HG02852 (cell line): ENCODE measurements around the gene CAMK2N2.
A peak's percentile ranks its signal among the peaks of the same experiment; 100 is the strongest.
"Not testable (repeated sequence)": the region's sequence is repeated elsewhere in the genome, so short reads cannot be mapped to it uniquely, and the experiment has no call there.

Experiments used
- ATAC-seq: cut with Tn5 transposase; IDR thresholded peaks from one replicate; pipeline ENCODE4 v1.9.1; 2021; ENCODE audit warnings: mild to moderate bottlenecking, moderate library complexity; ENCODE audit not compliant: unreplicated experiment

Gene CAMK2N2

DNA sequence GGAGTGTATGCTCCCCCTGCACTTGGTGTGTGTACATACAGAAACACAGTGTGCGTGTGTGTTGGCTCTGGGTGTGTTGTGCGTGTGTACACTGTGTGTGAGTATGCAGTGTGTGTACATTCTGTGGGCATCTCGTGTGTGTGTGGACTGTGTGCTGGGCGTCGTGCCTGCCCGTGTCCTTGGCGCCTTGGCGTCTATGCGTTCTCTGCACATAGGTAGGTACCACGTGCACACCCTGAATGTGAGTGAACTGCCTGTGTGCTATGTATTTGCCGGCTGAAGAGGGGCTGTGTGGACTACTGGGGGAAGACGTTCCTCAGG is 14.0 kb upstream of the CAMK2N2 start:
- ATAC-seq, result no peak

DNA sequence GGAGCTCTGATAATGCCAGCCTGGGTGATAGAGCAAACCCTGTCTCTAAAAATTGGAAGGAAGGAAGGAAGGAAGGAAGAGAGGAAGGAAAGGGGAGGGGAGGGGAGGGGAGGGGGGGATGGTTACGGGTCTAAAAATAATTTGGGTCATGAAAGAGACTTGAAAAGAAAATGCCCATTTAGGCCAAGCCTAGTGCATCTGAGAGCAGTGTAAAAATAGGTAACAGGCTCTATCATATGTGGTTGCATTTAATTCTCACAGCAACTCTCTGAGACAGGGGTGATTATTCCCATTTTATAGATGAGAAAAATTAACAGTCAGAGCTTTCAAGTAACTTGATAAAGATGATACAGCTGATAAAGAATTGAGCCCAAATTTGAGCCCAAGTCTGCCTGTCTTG is 10.9 kb upstream of the CAMK2N2 start:
- no peak for ATAC-seq

DNA sequence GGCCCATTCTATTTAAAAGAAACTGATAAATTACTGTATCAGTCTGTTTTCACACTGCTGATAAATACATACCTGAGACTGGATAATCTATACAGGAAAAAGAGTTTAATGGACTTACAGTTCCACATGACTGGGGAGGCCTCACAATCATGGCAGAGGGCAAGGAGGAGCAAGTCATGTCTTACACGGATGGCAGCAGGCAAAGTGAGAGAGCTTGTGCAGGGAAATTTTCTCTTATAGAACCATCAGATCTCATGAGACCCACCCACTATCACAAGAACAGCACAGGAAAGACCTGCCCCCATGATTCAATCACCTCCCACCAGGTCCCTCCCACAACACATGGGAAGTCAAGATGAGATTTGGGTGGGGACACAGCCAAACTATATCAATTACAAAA is 5.9 kb upstream of the CAMK2N2 start:
- not testable (repeated sequence) for ATAC-seq

DNA sequence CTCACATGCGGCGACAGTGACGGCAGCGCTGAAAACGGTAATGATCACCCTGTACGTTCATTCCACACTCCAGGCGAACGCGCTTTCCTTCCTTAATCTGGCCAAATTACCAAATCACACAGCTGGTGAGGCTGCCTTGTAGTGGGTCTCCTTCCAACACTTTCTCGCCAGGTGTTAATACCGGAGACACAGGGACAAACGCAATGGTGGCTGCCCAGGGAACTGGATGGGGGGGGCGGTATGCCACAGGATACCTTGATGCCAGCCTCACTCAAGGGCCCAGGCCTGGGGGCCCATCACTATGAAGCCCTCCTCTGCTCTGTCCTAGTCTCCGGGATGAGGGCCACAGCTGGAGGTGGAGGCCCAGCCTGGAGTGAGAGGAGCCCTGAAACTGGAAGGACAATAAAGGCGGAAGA is 1.4 kb upstream of the CAMK2N2 start:
- no peak for ATAC-seq

DNA sequence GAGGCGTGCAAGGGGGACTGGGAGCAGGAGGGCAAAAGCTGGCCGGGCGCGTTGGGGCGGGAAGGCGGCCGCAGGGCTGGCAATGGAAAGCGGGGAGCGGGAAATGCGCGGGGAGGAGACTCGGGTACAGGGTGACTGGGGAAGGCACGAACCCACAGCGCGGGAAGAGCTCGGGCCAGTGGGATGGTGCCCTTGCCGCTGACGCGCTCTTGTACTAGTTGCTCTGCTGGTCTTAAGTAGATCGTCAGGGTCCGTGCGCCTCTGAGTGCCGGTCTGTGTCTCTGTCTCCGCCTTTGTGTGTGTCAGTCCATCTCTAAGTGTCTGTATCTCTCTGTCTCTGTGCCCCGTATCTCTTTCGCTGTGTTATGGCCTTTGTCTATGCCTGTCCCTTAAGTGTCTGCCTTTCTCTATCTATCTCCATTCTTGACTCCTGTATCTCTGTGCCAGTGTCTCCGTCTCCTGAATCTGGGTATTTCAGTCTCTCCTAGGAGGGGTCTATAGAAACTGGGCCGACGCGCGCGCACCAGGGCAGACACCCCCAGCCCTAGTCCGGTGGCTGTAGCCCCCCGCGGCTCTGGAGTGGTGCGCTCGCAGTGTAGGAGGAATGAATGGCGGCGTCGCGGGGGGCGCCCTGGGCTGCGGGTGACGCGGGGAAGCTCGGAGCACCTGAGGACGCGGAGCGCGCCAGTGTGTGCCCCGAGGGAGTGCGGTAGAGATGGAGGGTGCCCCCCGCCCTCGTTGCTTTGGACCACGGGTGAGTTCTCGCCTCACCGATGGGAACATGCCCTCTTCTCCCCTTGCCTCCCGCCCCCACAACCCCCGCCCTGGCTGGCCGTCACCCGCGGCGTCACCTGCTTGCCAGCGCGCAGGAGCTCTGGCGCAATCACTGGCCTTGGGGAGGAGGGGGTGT is 756 bp upstream of the CAMK2N2 start:
- ATAC-seq, result peak; percentile 16

DNA sequence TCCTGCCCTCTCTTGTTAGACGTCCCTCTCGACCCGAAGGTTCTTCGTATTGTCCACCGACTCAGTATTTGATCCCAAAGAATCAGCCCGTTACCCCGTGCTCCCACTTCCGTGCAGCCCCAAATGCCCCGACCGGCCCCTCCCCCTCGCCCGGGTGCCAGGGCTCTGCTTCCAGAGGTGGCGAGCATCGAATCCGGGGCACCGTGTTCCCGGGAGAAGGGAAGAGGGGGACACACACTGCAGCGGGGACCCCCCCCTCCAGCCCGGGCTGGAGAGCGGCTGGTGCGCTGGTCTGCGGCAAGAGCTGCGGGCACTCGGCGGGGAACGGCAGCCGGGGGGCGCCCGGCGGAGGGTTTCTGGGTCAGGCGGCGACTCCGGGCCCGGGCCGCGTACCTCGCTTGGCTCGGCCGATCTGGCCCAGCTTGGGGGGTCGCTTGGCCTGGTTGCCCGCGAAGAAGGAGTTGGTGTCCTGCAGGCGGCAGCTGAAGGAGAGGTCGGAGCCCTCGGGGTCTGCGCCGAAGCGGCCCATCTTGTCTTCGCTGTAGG is 556 bp downstream of the CAMK2N2 start:
- ATAC-seq, result no peak

DNA sequence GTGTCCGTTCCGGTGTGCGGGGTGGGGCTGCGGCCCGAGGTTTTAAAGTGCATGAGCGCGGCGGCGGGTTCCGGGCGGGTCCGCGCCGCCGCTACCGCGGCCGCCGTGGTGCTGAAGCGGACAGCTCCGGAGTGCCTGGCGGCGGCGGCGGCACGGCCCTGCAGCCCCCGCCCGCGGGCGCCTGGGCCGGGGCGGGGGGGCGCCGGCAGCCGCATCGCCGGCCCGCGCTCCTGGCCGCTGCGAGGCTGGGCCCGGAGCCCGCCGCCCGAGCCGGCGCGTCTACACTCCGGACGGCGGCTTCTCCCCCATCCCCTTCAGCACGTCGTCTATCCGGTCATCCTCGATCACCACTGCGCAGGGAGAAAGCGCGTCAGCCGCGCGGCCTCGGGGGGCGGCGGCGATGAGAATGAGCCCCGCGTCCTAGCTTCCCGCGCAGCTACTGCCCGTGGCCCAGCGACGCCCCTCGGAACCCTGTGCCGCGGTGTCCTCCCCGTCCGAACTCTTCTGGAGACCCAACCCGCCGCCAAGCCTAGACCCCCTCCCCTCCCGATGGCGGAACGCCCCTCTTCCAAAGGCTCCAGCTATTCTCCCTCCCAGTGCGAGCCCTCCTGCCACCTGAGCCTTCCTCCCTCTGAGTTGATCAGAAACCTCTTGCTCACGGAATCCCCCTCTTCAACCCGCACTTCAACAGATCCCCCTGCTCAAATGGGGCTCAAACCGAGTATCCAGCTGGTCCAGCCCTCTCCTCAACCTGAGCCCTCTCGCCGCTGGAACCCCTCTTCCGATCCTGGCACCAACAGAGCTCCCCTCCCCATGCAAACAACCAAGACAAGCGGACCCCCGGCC is 1.3 kb downstream of the CAMK2N2 start:
- no peak for ATAC-seq

DNA sequence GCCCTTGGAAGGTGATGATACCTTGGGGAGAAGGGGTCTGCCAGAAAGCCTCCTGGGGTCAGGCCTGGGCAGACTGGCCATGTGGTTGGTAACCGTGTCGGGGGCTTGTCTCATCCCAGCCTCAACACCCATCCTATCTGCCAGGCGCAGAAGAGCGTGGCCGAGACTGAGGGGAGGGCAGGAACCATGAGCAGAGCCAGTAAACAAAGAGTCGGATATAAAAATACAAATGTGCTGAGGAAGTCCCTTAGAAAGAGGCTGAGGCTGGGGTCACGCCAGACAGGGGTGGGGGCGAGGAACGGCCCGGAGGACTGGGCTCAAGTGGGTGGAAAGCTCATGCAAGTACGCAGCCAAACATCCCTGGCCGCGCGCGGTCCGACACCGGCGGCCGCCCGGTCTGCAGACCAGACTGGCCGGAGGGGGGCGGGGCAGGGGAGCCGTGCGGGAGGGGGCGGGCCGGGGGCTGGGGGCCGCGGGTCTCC is 1.9 kb downstream of the CAMK2N2 start:
- ATAC-seq, result no peak

DNA sequence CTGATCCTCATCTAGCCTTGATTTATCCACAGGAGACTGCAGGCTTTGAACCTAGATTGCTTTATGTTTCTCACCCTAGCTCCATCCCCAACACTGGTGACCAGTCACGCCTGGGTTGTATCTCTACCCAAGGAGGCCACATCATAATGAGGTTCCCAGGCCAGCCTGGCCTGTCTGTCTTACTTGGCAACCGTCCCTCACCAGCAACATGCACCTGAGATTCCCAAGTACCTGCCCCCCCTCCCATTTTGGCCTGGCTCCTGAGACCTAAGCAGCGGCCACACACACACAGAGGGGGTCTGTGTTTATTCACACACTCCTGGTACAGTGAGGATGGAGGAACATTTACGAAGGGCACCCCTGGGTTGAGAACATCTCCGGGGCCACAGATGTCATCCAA is 2.4 kb downstream of the CAMK2N2 start:
- ATAC-seq, result no peak

DNA sequence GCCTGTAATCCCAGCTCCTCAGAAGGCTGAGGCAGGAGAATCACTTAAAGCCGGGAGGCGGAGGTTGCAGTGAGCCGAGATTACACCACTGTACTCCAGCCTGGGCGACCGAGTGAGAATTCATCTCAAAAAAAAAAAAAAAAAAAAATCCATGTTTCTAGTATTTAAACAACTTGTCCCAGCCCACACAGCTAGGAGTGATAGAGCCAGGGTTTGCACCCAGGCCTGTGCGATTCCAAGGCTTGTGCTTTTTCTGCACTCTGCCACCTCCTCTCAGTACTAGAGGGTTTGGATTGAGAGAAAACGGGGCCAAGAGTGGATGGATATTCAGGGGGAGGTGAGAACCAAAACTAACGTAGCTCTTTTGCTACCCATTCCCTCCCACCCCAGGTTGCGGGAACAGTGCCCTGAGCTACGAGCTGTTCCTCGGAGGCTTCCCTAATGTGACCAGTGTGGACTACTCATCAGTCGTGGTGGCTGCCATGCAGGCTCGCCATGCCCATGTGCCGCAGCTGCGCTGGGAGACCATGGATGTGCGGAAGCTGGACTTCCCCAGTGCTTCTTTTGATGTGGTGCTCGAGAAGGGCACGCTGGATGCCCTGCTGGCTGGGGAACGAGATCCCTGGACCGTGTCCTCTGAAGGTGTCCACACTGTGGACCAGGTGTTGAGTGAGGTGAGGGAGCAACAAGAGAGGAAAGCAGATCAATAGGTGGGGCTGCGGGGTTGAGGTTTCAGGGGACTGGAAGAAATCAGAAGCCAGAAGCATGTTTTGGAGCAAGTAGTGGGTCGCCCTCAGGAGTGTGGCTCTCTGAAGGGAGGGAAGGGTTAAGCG is 4.1 kb downstream of the CAMK2N2 start:
- ATAC-seq, result no peak

DNA sequence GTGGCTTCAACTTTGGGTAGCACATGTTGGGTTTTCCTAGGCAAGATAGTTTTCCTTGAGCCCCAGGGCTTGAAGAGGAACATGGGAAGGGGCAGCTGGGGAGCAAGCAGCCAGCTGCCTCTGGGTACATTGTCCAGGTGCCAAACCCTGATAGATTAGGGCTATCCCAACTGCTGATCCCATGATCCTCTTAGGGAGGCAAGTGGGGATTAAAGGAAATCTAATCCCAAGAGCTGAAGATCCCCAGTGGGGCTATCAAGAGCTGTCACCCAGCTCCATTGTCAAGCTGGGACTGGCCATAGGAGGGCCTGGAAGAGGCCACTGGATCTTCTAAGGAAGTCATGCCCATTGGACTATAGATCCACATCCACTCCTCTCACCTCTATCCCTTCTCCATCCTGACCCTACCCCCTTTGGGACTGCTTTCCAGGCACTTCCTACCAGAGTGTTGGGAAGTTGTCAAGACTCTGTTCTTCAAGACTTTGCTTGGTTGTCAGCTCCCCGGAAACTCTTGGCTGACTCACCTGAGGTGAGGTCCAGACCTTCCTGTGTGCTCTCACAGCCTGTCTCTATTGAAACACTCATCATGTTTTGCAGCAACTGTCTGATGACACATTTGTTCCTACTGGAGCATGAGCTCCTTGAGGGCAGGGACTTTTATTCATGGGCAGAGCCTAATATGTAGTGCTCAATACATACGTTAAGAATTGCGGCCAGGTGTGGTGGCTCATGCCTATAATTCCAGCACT is 5.9 kb downstream of the CAMK2N2 start:
- ATAC-seq, result no peak

DNA sequence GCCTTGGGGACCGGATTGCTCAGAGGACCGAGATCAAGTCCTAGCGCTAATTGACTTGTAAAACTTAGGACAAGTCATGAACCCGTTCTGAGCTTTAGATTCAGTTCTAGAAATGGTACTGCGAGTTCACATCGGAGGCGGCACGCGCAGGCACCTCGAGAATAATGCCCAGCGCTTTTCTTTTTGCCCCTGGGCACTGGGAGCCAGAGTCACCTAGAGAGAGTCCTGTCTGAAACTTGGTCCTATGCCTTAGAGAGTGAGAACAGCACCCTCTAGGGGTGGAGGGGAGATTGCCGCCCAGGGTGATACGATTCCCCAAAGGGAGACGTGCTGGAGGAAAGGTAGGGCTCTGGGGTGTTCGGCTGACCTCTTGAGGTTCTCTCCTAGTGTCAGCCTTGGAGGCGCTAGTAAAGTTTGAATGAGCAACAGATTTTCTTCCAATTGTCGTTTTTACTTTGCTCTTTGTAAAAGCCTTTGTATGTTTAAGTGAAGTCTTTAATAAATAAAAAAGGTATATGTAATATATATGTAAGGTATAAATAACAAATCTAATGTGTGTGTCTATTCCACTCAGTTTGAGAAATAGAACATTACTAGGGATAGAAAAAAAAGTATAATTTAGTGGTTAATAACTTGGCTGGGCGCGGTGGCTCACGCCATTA is 11.1 kb downstream of the CAMK2N2 start:
- ATAC-seq, result peak; percentile 72

DNA sequence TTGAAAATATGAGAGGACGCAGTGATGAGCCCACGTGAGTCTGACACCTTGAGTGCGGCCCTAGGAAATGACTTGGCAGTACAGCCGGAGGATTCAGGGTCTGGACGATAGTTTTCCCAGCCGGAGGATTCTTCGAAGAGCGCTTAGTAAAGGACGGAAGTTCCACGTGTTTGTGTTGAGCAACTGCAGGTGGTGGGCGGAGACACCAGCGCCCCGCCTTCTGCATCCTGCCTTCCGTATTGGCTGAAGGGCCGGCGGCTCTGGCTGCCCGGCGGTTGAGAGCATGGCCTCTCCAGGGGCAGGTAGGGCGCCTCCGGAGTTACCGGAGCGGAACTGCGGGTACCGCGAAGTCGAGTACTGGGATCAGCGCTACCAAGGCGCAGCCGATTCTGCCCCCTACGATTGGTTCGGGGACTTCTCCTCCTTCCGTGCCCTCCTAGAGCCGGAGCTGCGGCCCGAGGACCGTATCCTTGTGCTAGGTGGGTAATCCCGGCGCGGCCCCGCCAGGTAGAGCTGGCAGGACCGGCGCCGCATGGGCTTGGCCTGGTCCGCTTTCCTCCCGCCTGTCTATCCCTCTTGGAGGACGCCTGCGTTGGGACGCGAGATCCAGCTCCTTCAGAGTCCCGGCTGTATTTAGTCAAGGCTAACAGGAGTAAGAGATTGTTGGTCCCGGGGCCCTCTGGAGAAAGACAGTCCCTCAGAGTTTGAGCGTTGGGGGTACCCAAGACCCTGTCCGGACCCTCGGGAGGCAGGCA is 11.8 kb downstream of the CAMK2N2 start, which contains the start of gene EEF1AKMT4:
Gene EEF1AKMT4 (plus strand): TSS at position 261 of the 755 bp plus-strand sequence. CDS start 23 bp downstream, at position 284.
- ATAC-seq, result peak; percentile 83

DNA sequence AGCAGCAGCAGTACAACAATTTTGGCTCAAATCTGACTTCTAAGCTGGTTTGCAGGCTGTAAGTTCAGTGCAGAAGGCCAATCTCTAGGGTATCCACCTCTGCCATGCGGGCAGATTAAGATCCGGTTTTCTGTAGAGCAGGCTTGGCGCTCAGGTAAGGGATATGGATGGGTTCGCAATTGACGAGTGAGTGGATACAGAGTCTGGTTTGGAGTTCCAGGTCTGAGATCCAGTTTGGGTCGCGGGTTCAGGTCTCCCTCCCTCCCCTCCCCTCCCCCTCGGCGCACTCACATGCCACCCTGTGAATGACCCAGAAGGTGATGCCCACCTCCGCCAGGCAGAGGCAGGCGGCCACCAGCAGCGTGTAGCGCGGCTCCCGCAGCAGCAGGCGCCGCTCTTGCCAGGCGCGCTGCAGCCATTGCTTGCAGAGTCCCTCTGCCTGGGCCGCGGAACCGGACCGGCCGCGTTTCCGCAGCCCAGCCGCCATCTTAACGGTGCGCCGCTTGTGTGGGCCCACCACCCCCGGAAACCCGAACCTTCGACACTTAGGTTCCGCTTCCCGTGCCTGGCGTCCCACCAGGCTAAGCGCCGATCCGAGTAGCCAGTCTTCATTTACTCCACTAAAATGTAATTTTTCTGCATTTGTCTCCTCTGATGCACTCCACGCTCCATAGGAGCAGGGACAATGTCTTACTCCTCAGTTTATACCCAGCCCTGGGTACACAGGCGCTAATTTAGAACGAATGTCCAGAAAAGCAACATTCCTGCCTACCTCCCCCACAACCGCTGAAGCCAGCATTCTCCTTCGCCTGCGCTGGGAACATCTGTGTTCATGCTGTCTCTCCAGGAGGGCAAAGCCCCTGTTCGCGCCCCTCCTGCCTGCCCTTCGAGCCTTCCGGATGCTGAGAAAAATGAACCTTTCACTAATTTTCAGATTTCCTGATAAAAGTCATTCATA is 12.6 kb downstream of the CAMK2N2 start, which contains the start of gene ALG3:
Gene ALG3 (minus strand): TSS at position 509 of the 958 bp plus-strand sequence. CDS start 22 bp downstream, at position 487.
- ATAC-seq, result peak; percentile 45

DNA sequence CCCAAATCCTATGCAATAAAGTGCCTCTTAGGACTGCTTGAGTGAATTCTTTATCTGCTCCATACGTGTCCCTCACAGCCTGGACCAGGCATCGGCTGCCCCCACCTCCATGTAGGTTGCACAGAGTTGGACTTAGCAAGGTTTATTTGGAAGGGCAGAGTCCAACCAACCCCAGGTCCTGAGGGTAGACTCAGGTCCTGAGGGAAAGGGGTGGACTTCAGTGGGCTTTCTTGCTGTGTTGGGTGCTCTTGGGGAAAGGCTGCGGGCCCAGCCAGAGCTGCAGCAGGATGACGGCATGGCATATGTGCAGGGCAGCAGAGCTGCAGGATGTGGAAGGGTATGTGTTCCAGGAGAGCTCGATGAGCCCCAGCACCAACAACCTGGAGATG is 19.1 kb downstream of the CAMK2N2 start:
- no peak for ATAC-seq

DNA sequence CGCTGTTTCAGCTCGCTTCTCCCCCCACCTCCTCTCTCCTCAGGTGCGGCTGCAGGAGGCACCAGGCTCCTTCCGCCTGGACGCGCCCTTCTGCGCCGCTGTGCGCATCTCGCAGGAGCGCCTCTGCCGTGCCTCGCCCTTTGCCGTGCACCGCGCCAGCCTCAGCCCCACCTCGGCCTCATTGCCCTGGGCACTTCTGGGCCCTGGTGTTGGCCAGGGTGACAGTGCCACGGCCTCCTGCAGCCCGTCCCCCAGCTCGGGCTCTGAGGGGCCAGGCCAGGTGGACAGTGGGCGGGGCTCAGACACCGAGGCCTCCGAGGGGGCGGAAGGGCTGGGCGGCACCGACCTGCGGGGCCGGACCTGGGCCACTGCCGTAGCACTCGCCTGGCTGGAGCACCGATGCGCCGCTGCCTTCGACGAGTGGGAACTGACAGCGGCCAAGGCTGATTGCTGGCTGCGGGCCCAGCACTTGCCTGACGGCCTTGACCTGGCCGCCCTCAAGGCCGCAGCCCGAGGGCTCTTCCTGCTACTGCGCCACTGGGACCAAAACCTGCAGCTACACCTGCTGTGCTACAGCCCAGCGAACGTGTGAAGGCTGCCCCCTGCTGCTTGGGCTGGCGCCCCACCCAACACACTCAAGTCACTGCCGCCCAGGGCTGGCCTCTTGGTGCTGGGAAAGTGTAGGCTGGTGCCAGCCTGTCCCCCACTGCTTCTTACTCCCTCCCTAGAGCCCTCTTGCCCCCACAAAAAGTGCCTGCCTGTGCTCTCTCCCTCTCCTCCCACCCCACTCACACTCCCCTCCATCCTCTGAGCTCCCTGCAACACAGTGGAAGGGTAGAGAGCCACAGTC is 19.7 kb downstream of the CAMK2N2 start:
- no peak for ATAC-seq

DNA sequence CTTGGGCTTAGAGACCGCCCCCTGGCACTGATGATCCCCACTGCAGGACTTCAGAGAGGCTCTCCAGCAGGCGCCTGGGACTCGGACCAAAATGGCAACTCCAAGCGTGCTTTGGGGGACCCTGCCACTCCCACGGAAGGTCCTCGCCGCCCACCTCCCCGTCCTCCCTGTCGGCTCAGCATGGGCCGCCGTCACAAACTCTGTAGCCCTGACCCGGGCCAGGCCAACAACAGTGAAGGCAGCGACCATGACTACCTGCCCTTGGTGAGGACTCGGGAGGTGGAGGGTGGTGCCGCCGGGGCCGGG is 20.3 kb downstream of the CAMK2N2 start:
- ATAC-seq, result no peak
